ENCODE data around the gene HEXD. TPM values are rescaled to one million over a fixed set of nuclear protein-coding genes. Genes with fewer than 3 reads are reported as not detected.
A peak's percentile ranks its signal among the peaks of the same experiment; 100 is the strongest.

Gene HEXD
- total RNA-seq, 2 donors from 2014 or later, result 31.5 to 37.6 TPM

DNA sequence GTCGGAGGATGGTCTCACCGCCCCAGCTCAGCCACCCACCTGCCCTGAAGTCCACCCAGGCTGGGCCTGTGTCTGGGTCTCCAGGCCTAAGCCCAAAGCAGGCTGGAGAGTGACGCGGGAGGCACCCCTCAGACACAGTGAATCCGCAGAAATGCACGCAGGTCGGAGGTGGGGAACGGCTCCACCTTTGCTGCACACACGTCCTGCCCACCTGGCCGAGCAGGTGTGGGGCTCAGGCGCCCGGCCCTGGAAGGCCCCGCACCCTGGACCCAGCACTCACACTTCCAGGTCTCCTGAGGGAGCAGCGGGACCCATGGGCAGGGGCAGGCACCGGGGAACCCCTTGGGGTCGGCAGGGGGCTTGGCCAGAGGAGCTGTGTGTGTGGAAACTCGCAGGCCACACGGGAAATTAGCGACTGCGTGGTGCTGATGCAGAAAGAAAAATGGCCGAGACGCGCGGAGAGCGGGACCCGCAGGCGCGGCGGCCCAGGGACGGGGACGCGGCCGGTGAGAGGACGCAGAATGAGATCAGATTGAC, 21.8 kb downstream of the HEXD start:
- WGBS, 2 experiments (ENCODE audit: insufficient coverage in 1 of 2, insufficient read length in 1 of 2), result 95 to 97% methylated on average over 26 to 34 of the region's 34 CpGs
- DNase-seq, result peak; percentile 53
- no peak overlapping the region for H3K27ac ChIP-seq (ENCODE audit: low read depth, low read length)
- TF ChIP-seq, protein P1, sequence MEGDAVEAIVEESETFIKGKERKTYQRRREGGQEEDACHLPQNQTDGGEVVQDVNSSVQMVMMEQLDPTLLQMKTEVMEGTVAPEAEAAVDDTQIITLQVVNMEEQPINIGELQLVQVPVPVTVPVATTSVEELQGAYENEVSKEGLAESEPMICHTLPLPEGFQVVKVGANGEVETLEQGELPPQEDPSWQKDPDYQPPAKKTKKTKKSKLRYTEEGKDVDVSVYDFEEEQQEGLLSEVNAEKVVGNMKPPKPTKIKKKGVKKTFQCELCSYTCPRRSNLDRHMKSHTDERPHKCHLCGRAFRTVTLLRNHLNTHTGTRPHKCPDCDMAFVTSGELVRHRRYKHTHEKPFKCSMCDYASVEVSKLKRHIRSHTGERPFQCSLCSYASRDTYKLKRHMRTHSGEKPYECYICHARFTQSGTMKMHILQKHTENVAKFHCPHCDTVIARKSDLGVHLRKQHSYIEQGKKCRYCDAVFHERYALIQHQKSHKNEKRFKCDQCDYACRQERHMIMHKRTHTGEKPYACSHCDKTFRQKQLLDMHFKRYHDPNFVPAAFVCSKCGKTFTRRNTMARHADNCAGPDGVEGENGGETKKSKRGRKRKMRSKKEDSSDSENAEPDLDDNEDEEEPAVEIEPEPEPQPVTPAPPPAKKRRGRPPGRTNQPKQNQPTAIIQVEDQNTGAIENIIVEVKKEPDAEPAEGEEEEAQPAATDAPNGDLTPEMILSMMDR (conservative IDR thresholded peaks at IDR 0.05), result no peak
- H3K4me3 ChIP-seq (ENCODE audit: low read length), result no peak overlapping the region
- peaks cover 6% of the 10 kb centered on the region for H3K36me3 ChIP-seq (ENCODE audit: control insufficient read depth, insufficient read depth, low read length)
- Mint-ChIP-seq H3K4me1 (no peaks in the 10 kb centered on the region), H3K4me3 (no peak overlapping the region), H3K27me3 (ENCODE audit: insufficient read depth) (no peaks in the 10 kb centered on the region), H3K27ac (no peak overlapping the region), H3K36me3 (ENCODE audit: low read depth) (peaks cover 8% of the 10 kb centered on the region), H3K9me3 (no peaks in the 10 kb centered on the region)
- H3K27me3 ChIP-seq (ENCODE audit: control insufficient read depth, insufficient read depth, low read length, poor library complexity, severe bottlenecking), result no peaks in the 10 kb centered on the region
- H3K9me3 ChIP-seq (ENCODE audit: control insufficient read depth, low read length), result no peaks in the 10 kb centered on the region
- no peak overlapping the region for H3K9ac ChIP-seq (ENCODE audit: extremely low read depth, low read length, poor library complexity, severe bottlenecking)
- H3K4me1 ChIP-seq (ENCODE audit: control insufficient read depth, insufficient read depth, low read length), result no peaks in the 10 kb centered on the region

DNA sequence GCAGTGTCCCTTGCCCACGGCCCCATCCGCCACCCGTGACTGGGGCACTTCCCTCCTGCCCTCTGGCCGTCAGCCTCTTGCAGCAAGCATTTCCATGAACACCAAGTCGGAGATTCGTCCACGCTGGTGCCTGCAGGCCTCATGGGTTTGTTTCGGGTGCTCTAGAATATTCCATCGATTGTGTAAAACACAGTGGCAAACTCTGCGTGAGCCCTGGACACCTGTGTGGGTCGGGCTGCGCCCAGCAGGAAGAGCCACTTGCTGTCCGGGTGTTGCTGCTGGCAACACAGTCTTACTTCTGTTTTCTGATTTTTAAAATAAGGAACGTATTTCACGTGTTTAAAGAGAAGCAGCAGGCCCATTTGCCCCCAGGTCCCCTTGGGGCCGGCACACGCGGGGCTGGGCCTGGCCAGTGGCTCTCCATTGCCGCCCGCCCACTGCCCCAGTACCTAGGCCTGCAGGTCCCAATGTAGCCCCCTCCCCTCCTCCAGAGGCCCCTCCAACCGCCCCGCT, 22.4 kb downstream of the HEXD start:
- peak; percentile 54 for DNase-seq
- Mint-ChIP-seq H3K4me3 (no peak overlapping the region), H3K36me3 (ENCODE audit: low read depth) (peaks cover 8% of the 10 kb centered on the region), H3K9me3 (no peaks in the 10 kb centered on the region), H3K27ac (no peak overlapping the region), H3K27me3 (ENCODE audit: insufficient read depth) (no peaks in the 10 kb centered on the region), H3K4me1 (no peaks in the 10 kb centered on the region)
- 89 to 90% methylated on average over 17 to 22 of the region's 22 CpGs for WGBS, 2 experiments (ENCODE audit: insufficient coverage in 1 of 2, insufficient read length in 1 of 2)
- Histone ChIP-seq H3K4me3 (ENCODE audit: low read length) (no peak overlapping the region), H3K4me1 (ENCODE audit: control insufficient read depth, insufficient read depth, low read length) (no peaks in the 10 kb centered on the region), H3K27ac (ENCODE audit: low read depth, low read length) (peak overlapping the region; percentile 51), H3K9me3 (ENCODE audit: control insufficient read depth, low read length) (no peaks in the 10 kb centered on the region), H3K9ac (ENCODE audit: extremely low read depth, low read length, poor library complexity, severe bottlenecking) (no peak overlapping the region), H3K27me3 (ENCODE audit: control insufficient read depth, insufficient read depth, low read length, poor library complexity, severe bottlenecking) (no peaks in the 10 kb centered on the region), H3K36me3 (ENCODE audit: control insufficient read depth, insufficient read depth, low read length) (peaks cover 6% of the 10 kb centered on the region)
- TF ChIP-seq, protein P1 (conservative IDR thresholded peaks at IDR 0.05), result no peak

DNA sequence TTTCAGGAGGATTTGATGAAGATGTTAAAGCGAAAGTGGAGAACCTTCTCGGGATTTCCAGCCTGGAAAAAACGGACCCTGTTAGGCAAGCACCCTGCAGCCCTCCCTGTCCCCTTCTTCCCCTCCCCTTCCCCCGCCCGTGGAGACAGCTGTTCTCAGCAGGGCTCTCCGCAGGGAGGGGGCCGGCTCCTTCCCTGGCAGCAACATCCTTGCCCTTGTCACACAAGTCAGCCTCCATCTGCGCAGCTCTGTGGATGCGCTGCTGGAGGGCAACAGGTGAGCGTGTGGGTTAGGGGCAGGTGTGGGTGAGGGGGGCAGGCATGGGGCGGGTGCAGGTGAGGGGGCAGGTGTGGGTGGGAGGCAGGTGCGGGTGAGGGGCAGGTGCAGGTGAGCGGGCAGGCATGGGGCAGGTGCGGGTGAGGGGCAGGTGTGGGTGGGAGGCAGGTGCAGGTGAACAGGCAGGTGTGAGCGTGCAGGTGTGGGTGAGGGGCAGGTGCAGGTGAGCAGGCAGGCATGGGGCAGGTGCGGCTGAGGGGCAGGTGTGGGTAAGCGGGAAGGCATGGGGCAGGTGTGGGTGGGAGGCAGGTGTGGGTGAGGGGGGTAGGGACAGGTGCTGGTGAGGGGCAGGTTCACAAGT, 23.0 kb downstream of the HEXD start:
- WGBS, 2 experiments (ENCODE audit: insufficient coverage in 1 of 2, insufficient read length in 1 of 2), result 74% methylated on average over 17 of the region's 17 CpGs; no CpG with 5 or more reads in 1 of the 2 experiments
- Mint-ChIP-seq H3K4me1 (no peaks in the 10 kb centered on the region), H3K27me3 (ENCODE audit: insufficient read depth) (no peaks in the 10 kb centered on the region), H3K9me3 (no peaks in the 10 kb centered on the region), H3K36me3 (ENCODE audit: low read depth) (peaks cover 8% of the 10 kb centered on the region), H3K4me3 (no peak overlapping the region), H3K27ac (no peak overlapping the region)
- no peak overlapping the region for H3K9ac ChIP-seq (ENCODE audit: extremely low read depth, low read length, poor library complexity, severe bottlenecking)
- no peaks in the 10 kb centered on the region for H3K9me3 ChIP-seq (ENCODE audit: control insufficient read depth, low read length)
- no peak for DNase-seq
- H3K27me3 ChIP-seq (ENCODE audit: control insufficient read depth, insufficient read depth, low read length, poor library complexity, severe bottlenecking), result no peaks in the 10 kb centered on the region
- H3K27ac ChIP-seq (ENCODE audit: low read depth, low read length), result peak overlapping the region; percentile 51
- no peak overlapping the region for H3K4me3 ChIP-seq (ENCODE audit: low read length)
- H3K4me1 ChIP-seq (ENCODE audit: control insufficient read depth, insufficient read depth, low read length), result no peaks in the 10 kb centered on the region
- peaks cover 10% of the 10 kb centered on the region for H3K36me3 ChIP-seq (ENCODE audit: control insufficient read depth, insufficient read depth, low read length)
- TF ChIP-seq, protein P1 (conservative IDR thresholded peaks at IDR 0.05), result no peak
